HEK293 (cell line): ENCODE measurements around the gene STX18.

Experiments
- SP2 ChIP-seq: fragments of 450-650 bp; formaldehyde crosslinking; IDR thresholded peaks from 2 replicates; pipeline ENCODE4 v1.5.1; 2016; ENCODE audit warnings: missing biosample characterization, missing genetic modification characterization
- TF ChIP-seq, protein P1 (sequence below): fragments of 450-650 bp; formaldehyde crosslinking; IDR thresholded peaks from 2 replicates; pipeline ENCODE4 v1.5.1; 2016; ENCODE audit warnings: missing biosample characterization, missing genetic modification characterization

DNA sequence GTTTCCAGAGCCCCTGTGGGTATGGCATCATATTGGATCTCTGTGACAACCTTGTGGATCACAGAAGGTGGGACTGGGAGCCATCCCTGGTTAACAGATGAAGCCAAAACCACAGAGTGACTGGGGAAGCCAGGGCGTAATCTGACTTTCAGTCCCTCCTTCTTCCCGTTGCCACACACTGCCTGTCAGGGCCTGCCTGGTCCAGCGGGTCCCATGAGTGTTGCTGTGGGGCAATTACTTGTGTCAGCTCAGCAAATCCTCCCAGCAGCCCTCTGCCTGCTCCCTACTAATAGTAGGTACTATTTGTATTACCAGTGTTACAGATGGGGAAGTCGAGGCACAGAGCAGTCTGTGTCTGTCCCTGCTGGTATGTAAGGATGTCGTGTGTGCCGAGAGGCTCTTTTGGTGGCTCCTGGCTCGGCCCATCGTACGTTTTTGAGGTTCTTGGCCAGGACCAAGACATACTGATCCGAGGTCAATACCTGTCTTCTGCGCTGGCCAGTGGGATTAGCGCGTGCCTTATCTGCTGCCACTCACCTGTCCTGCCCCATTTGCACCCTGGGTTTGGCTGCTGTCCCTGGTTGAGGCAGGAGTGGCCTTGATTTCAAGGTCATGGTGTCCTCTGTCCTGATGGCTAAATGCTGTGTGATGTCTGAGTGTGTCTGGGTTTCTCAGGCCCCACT is 149.2 kb downstream of the STX18 start:
- TF ChIP-seq SP2 = no peak
- TF ChIP-seq, protein P1, sequence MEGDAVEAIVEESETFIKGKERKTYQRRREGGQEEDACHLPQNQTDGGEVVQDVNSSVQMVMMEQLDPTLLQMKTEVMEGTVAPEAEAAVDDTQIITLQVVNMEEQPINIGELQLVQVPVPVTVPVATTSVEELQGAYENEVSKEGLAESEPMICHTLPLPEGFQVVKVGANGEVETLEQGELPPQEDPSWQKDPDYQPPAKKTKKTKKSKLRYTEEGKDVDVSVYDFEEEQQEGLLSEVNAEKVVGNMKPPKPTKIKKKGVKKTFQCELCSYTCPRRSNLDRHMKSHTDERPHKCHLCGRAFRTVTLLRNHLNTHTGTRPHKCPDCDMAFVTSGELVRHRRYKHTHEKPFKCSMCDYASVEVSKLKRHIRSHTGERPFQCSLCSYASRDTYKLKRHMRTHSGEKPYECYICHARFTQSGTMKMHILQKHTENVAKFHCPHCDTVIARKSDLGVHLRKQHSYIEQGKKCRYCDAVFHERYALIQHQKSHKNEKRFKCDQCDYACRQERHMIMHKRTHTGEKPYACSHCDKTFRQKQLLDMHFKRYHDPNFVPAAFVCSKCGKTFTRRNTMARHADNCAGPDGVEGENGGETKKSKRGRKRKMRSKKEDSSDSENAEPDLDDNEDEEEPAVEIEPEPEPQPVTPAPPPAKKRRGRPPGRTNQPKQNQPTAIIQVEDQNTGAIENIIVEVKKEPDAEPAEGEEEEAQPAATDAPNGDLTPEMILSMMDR = no peak
